ENCODE results near the gene GSTCD.
"Not testable (repeated sequence)": the region's sequence is repeated elsewhere in the genome, so short reads cannot be mapped to it uniquely, and the experiment has no call there.

Gene GSTCD

DNA sequence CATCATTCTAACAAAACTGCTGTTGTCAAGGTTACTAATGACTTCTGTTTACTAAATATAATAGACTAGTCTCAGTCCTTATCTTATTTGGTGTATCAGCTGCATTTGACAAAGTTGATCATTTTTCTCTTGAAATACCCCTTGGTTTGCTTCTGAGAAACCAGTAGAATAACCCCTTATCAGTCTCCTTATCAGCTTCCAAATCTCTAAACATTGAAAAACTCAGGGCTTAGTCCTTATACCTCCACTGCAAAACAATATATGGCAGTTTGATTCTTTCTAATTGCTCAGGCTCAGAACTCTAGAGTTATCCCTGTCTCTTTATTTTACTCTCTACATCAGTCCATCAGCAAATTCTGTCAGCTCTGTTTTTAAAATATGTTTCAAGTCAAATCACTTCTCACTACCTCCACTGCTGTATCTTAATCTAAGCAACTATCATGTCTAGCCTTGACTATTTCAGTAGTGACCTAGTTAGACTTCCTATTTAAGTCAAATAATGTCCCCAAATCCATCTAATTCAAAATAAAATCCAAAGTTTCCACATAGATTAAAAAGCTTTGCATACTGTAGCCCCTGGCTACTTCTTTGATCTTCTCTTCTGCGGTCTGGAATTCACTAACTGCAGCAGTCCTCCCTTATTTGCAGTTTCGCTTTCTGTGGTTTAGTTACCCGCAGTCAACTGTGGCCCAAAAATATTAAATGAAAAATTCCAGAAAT is 99.6 kb downstream of the GSTCD start:
- ATAC-seq (no peak), DNase-seq (no peak)
- H3K4me3 Mint-ChIP-seq: no peak overlapping the region
- no peaks in the 10 kb centered on the region for H3K27me3 Mint-ChIP-seq
- no peaks in the 10 kb centered on the region for H3K9me3 Mint-ChIP-seq
- no peaks in the 10 kb centered on the region for H3K4me1 Mint-ChIP-seq
- peaks cover 8% of the 10 kb centered on the region for H3K36me3 Mint-ChIP-seq (ENCODE audit: low read depth)
- H3K27ac Mint-ChIP-seq: no peak overlapping the region

GRCh38 chr4:105808750-105809041 is 100.1 kb downstream of the GSTCD start:
- Mint-ChIP-seq H3K27ac (no peak overlapping the region), H3K4me1 (no peaks in the 10 kb centered on the region), H3K4me3 (no peak overlapping the region), H3K36me3 (ENCODE audit: low read depth) (peaks cover 11% of the 10 kb centered on the region), H3K27me3 (no peaks in the 10 kb centered on the region), H3K9me3 (peaks cover 3% of the 10 kb centered on the region)
- DNase-seq (no peak), ATAC-seq (no peak)

GRCh38 chr4:105815701-105816100 is 107.1 kb downstream of the GSTCD start:
- Mint-ChIP-seq H3K4me1 (no peaks in the 10 kb centered on the region), H3K27me3 (no peaks in the 10 kb centered on the region), H3K9me3 (peaks cover 8% of the 10 kb centered on the region), H3K27ac (no peak overlapping the region), H3K36me3 (ENCODE audit: low read depth) (peaks cover 12% of the 10 kb centered on the region), H3K4me3 (no peak overlapping the region)
- ATAC-seq: no peak
- DNase-seq: no peak

DNA sequence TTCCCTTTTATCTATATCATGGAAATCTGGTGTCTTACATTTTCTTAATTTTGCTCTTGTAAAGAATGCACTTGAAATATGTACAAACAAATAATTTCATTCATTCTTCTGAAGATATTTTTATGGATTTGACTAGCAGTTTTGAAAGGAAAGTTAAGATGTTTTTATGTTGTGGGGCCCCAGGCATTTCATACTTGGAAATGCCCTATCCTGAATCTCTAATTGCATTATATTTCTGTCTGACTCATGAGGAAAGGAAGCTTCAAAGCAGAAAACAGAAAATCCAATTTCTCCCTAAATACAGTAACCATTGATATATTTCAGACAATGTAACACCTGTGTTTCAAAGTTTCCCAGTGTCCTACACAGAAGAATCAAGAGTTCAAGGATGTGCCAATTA is 113.5 kb downstream of the GSTCD start:
- peaks cover 23% of the 10 kb centered on the region for H3K36me3 Mint-ChIP-seq (ENCODE audit: low read depth)
- H3K9me3 Mint-ChIP-seq: no peaks in the 10 kb centered on the region
- ATAC-seq (no peak), DNase-seq (no peak)
- H3K4me3 Mint-ChIP-seq: no peak overlapping the region
- H3K27me3 Mint-ChIP-seq: no peaks in the 10 kb centered on the region
- H3K4me1 Mint-ChIP-seq: no peaks in the 10 kb centered on the region
- no peak overlapping the region for H3K27ac Mint-ChIP-seq

DNA sequence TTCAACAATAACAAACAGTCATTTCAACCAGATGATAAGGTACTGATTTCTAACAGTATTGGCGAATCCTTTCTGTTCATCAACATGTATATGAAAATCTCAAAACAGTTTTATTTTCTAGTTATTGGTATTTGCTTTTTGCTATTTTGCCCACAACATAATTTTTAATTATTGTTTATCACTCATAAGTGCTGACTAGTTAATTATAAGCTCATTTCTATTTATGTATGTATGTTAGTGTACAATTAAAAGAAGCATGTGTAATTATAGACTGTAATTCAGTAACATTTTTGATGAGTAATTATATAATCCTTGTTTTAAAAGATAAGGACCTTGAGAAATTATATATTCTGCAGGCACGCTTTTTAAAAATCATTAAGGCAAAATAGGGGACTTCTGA is 119.5 kb downstream of the GSTCD start:
- Mint-ChIP-seq H3K9me3 (peaks cover 8% of the 10 kb centered on the region), H3K27ac (no peak overlapping the region), H3K36me3 (ENCODE audit: low read depth) (peaks cover 34% of the 10 kb centered on the region), H3K4me1 (no peaks in the 10 kb centered on the region), H3K4me3 (no peak overlapping the region), H3K27me3 (no peaks in the 10 kb centered on the region)
- DNase-seq (no peak), ATAC-seq (no peak)

- no peaks in the 10 kb centered on the region for H3K27me3 Mint-ChIP-seq
- H3K9me3 Mint-ChIP-seq: peaks cover 8% of the 10 kb centered on the region
- no peaks in the 10 kb centered on the region for H3K4me1 Mint-ChIP-seq
These were observed 122.6 kb downstream of the GSTCD start for GRCh38 chr4:105831189-105831588.

GRCh38 chr4:105835177-105835576 is 126.6 kb downstream of the GSTCD start:
- Mint-ChIP-seq H3K27ac (no peak overlapping the region), H3K9me3 (peaks cover 3% of the 10 kb centered on the region), H3K27me3 (no peaks in the 10 kb centered on the region), H3K4me3 (no peak overlapping the region), H3K36me3 (ENCODE audit: low read depth) (peaks cover 13% of the 10 kb centered on the region), H3K4me1 (no peaks in the 10 kb centered on the region)
- ATAC-seq (no peak), DNase-seq (no peak)

More at GRCh38 chr4:105831189-105831588, 122.6 kb downstream of the GSTCD start:
- DNase-seq: no peak
- Mint-ChIP-seq H3K36me3 (ENCODE audit: low read depth) (peaks cover 27% of the 10 kb centered on the region), H3K4me3 (no peak overlapping the region), H3K27ac (no peak overlapping the region)
- no peak for ATAC-seq

GRCh38 chr4:105836537-105836936 is 128.0 kb downstream of the GSTCD start:
- DNase-seq: no peak
- Mint-ChIP-seq H3K4me3 (no peak overlapping the region), H3K36me3 (ENCODE audit: low read depth) (peaks cover 13% of the 10 kb centered on the region), H3K27ac (no peak overlapping the region), H3K27me3 (no peaks in the 10 kb centered on the region), H3K4me1 (no peaks in the 10 kb centered on the region), H3K9me3 (peaks cover 3% of the 10 kb centered on the region)
- ATAC-seq: peak; percentile 24

DNA sequence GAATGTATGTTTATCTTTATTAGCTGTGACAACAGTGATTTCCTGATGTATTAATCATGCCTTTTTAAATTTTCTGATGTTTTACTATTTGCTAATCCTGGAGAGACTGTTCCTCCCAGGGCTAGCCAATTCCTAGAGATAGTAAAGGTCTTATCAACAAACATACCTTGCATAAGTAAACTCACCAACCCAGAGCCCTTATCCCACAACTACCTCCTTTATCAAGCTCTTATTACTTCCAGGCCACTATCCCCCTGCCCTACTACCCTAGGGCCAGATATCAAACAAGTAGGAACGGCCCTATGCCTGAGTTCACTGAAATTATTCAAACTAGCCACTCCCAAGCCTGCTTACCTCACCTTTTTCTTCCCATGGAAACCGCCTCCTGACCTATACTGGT is 128.5 kb downstream of the GSTCD start:
- Mint-ChIP-seq H3K27me3 (no peaks in the 10 kb centered on the region), H3K27ac (no peak overlapping the region), H3K9me3 (peaks cover 3% of the 10 kb centered on the region), H3K4me3 (no peak overlapping the region), H3K36me3 (ENCODE audit: low read depth) (peaks cover 13% of the 10 kb centered on the region), H3K4me1 (no peaks in the 10 kb centered on the region)
- no peak for DNase-seq
- no peak for ATAC-seq

DNA sequence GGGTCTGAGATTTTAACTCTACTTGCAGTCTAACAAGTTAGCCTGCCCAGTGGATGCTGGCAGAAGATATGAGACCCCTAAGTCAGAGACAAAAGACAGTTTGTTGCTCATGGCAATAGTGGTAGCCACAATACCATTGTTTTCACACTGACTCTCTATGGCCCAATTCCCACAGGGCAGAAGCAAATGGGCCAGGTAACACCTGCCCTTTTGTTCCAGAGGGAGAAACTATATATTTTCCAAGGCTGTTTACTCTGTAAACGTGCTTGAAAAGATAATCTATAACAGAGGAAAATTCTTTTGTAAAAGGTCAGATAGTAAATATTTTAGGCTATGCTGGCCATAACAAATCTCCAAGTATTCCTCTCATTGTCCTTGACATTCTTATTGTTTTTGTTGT is 129.5 kb downstream of the GSTCD start:
- no peaks in the 10 kb centered on the region for H3K27me3 Mint-ChIP-seq
- peaks cover 15% of the 10 kb centered on the region for H3K36me3 Mint-ChIP-seq (ENCODE audit: low read depth)
- peaks cover 3% of the 10 kb centered on the region for H3K9me3 Mint-ChIP-seq
- H3K4me3 Mint-ChIP-seq: no peak overlapping the region
- no peaks in the 10 kb centered on the region for H3K4me1 Mint-ChIP-seq
- H3K27ac Mint-ChIP-seq: no peak overlapping the region
- no peak for DNase-seq
- no peak for ATAC-seq

GRCh38 chr4:105840426-105841174 is 132.0 kb downstream of the GSTCD start:
- Mint-ChIP-seq H3K27ac (no peak overlapping the region), H3K36me3 (ENCODE audit: low read depth) (peaks cover 19% of the 10 kb centered on the region), H3K9me3 (peaks cover 3% of the 10 kb centered on the region), H3K4me3 (no peak overlapping the region), H3K4me1 (no peaks in the 10 kb centered on the region), H3K27me3 (no peaks in the 10 kb centered on the region)
- no peak for DNase-seq
- ATAC-seq: no peak

- ATAC-seq (no peak), DNase-seq (no peak)
- Mint-ChIP-seq H3K27me3 (no peaks in the 10 kb centered on the region), H3K27ac (no peak overlapping the region), H3K9me3 (no peaks in the 10 kb centered on the region), H3K4me1 (no peaks in the 10 kb centered on the region), H3K36me3 (ENCODE audit: low read depth) (peaks cover 16% of the 10 kb centered on the region), H3K4me3 (no peak overlapping the region)
These were observed 135.4 kb downstream of the GSTCD start for GRCh38 chr4:105843941-105844340.

GRCh38 chr4:105845559-105845958 is 137.0 kb downstream of the GSTCD start:
- ATAC-seq (no peak), DNase-seq (no peak)
- H3K4me1 Mint-ChIP-seq: no peaks in the 10 kb centered on the region
- H3K4me3 Mint-ChIP-seq: no peak overlapping the region
- no peak overlapping the region for H3K27ac Mint-ChIP-seq
- H3K27me3 Mint-ChIP-seq: no peaks in the 10 kb centered on the region
- H3K36me3 Mint-ChIP-seq (ENCODE audit: low read depth): peaks cover 18% of the 10 kb centered on the region
- H3K9me3 Mint-ChIP-seq: no peaks in the 10 kb centered on the region

DNA sequence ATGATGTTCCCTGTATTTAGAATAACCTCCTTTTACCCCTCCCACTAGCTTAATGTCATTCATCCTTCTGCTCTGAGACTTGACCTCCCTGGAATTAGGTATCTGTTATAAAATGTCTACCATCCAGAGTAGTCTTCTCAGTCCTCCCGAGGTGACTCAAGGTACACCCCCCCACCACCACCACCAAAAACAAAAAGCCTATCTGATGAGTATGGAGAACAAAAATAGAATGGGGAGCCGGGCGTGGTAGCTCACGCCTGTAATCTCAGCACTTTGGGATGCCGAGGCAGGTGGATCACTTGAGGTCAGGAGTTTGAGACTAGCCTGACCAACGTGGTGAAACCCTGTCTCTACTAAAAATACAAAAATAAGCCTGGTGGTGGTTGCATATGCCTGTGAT is 139.8 kb downstream of the GSTCD start:
- H3K27ac Mint-ChIP-seq, H3K9me3 Mint-ChIP-seq: not testable (repeated sequence)

GRCh38 chr4:105851196-105851595 is 142.6 kb downstream of the GSTCD start:
- Mint-ChIP-seq H3K4me1 (no peaks in the 10 kb centered on the region), H3K27ac (no peak overlapping the region), H3K27me3 (no peaks in the 10 kb centered on the region), H3K9me3 (peaks cover 16% of the 10 kb centered on the region), H3K4me3 (no peak overlapping the region), H3K36me3 (ENCODE audit: low read depth) (peaks cover 15% of the 10 kb centered on the region)
- DNase-seq (no peak), ATAC-seq (no peak)

More for the DNA sequence above, 139.8 kb downstream of the GSTCD start:
- not testable (repeated sequence) for H3K4me1 Mint-ChIP-seq, H3K4me3 Mint-ChIP-seq, DNase-seq, H3K27me3 Mint-ChIP-seq, ATAC-seq
- peaks cover 13% of the 10 kb centered on the region for H3K36me3 Mint-ChIP-seq (ENCODE audit: low read depth)
